LNCAP (cell line): ENCODE measurements around the gene TSBP1.

Experiments
- CTCF ChIP-seq: fragments of 450-650 bp; IDR thresholded peaks from 2 replicates; pipeline ENCODE4 v1.5.1; 2017; ENCODE audit warnings: mild to moderate bottlenecking

The TSBP1 gene

GRCh38 chr6:32370505-32370904 is 1.2 kb downstream of the TSBP1 start:
- TF ChIP-seq CTCF, result no peak

GRCh38 chr6:32369660-32370059 is 2.0 kb downstream of the TSBP1 start:
- no peak for TF ChIP-seq CTCF

GRCh38 chr6:32367644-32368043 is 4.1 kb downstream of the TSBP1 start:
- no peak for TF ChIP-seq CTCF

- no peak for TF ChIP-seq CTCF
Measured at GRCh38 chr6:32355018-32355417, 16.7 kb downstream of the TSBP1 start.

- no peak for TF ChIP-seq CTCF
Measured at GRCh38 chr6:32353348-32353747, 18.4 kb downstream of the TSBP1 start.

GRCh38 chr6:32340242-32340641 is 31.5 kb downstream of the TSBP1 start:
- no peak for TF ChIP-seq CTCF

GRCh38 chr6:32337186-32337805 is 34.4 kb downstream of the TSBP1 start:
- no peak for TF ChIP-seq CTCF

- no peak for TF ChIP-seq CTCF
Measured at GRCh38 chr6:32332433-32332832, 39.3 kb downstream of the TSBP1 start.
